GM21447 (cell line): Measurements from ENCODE around the gene PHF2.

Experiments
- ATAC-seq: cut with Tn5 transposase; IDR thresholded peaks from one replicate; pipeline ENCODE4 v1.9.1; 2021; ENCODE audit not compliant: unreplicated experiment

PHF2 gene

DNA sequence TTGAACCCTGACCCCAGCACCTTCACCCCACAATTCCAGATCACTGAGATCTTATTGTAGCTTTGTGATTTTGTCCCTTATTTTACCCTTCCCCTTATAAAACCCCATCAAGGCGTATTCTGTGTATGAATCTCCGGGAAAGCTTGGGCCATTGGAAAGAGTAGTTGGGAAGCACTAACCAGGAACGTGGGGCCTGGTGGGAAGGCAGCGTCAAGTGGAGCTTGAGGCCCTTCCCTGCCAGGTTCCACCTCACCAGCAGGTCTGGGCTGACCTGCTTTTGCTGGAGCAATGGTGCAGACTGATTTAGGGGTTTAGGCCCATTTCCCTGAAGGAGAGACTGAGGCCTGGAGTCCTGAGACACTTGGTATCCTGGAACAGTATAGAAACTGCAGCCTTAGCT, 9.3 kb downstream of the PHF2 start:
- no peak for ATAC-seq

DNA sequence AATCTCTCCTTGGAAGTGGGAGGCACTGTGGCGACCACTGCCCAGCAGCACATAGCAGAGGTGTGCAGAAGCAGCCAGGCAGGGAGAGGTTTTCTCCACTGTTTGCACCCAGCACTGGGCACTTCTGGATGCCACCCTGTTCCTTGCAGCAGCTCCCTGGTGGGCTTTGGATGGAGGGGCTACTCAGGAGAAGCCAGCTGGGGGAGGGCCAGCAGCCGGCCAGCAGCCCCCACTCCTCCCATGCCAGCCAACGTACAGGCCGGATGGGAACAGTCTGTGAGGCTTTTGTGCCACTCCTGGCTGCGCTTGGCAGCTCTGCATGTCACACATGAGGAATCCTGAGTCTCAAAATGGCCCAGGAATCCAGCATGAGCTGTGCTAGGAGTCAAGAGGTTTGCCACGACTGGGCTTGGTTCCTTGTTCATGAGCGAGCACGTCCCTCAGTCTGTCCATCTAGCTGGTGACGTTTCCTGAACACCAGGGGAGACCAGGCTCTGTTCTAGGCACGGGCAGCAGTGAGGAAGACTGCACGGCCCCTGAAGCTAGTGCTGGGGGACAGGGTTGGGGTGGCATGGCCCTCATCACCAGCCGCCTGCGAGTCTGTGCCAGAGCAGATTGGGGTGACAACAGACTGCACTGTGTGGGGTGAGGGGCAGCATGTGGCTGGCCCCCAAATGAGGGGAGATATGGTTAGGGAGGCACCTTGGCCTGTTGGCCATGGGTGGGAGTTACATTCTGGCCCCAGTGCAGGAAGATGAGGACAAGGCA, 10.1 kb downstream of the PHF2 start:
- no peak for ATAC-seq

GRCh38 chr9:93587284-93587650, 10.9 kb downstream of the PHF2 start:
- no peak for ATAC-seq

GRCh38 chr9:93587651-93588347, 11.4 kb downstream of the PHF2 start:
- no peak for ATAC-seq

DNA sequence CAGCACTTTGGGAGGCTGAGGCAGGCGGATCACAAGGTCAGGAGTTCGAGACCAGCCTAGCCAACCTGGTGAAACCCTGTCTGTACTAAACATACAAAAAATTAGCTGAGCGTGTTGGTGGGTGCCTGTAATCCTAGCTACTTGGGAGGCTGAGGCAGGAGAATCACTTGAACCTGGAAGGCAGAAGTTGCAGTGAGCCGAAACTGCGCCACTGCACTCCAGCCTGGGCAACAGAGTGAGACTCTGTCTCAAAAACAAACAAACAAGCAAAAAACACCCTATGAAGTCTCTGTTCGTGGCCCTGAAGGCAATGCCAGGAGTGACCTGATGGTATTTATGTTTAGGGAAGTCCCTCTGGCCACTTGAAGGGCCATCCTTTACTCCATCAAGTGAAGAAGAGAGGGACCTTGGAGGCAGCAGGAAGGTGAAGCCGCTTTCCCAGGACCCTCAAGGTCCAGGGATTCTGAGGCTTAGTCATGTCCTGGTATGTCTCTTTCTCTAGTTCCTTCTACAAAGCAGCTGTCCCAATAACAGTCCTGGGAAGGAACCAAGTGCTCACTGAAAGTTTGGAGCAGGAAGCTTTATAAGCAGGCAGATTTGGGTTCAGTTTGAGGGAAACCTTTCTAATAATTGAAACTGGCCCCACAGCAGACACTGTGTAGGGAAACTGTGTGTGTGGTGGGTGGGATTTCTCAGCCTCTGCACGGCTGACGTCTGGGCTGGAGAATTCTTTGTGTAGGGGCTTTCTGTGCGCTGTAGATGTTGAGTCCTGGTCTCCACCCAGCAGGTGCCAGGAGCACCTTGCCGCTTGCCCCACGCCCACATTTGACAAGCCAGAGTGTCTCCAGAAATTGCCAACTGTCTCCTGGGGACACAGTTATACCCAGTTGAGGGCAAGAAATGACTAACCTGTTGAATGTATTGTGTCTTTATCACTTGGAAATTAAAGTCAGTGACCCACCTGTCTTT, 12.5 kb downstream of the PHF2 start:
- ATAC-seq, result no peak

- ATAC-seq, result no peak
Observed at GRCh38 chr9:93589688-93590087, 13.3 kb downstream of the PHF2 start.

- no peak for ATAC-seq
Observed at GRCh38 chr9:93590609-93591234, 14.3 kb downstream of the PHF2 start.

DNA sequence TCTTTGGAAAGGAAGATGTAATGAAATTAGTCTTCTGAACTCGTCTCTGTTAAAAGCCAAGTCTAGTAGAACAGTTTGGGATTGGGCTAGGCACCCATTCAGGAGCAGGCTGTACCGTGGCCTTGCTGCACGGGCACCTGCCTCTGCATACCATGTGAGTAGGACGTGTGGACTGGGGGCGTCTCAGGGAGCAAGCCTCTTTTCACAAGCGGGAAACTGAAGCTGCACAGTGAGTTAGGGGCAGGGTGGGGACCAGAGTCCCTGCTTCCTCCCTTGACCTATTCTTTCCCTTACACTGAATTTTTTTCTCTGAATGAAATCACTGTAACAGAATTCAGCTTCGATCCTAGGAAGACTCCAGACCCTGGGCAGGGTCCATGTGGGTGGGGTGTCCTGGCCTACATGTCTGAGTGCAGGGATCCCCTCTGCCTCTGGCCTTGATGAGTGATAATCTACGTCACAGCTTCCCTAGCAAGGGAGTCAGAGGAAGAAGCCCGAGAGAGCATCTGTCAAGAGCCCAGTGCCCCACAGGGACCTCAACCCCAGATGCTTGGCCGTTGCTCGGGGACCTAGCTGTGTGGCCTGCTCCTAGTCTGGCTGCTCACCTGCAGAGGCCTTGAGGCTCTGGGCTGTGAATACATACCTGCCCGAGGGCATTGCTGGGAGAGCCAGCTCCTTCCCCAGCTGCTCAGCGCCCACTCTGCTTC, 15.1 kb downstream of the PHF2 start:
- ATAC-seq, result no peak

DNA sequence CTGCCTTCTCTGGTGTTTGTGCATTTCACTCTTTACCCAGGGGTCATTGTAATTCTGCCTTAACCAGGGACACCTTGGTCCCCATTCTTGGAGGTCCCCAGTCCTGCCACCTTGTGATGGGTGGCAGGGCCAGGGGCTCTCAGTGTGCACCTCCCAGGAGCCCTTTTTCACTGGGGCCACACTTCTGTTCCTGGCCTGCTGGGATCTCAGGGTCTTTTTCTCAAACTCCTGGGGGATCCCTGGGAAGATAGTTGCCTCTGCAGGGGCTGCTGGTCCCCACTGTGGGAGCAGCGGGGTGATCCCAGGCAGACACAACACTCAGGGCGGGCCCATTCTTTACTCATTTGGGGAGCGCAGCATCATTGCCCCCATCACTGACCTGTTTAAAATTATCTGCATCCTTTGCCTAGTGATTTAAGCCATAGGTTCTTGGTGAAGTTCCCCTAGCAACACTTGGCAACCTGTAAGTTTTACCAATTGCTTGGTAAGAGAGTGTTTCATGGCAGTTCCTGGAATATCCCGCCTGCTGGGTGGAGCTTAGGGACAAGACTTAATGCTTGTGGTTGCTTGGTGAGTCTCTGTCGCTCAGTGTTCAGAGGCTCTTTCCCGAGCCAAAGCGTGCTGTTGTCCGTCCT, 15.7 kb downstream of the PHF2 start:
- ATAC-seq, result no peak

GRCh38 chr9:93592643-93593021, 16.2 kb downstream of the PHF2 start:
- ATAC-seq, result no peak

GRCh38 chr9:93593144-93593658, 16.8 kb downstream of the PHF2 start:
- ATAC-seq, result no peak

GRCh38 chr9:93594041-93594756, 17.8 kb downstream of the PHF2 start:
- ATAC-seq, result no peak

DNA sequence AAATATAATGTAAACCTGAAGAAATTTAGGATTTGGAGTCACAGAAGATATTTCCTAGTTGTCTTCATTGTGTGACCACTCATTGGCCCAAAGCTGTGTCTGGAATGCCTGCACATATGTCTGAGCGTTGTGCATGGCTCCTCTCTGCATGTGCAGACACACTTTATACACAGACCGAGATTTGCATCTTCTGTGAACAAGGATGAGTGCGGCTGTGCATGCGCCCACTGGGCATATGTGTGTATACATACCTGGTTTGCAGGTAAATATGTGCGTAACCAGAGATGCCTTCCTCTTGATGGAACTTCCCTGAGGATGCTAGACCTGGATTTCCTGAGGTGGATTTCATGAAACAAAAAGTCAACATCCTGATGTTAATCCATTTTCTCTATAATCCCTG, 19.1 kb downstream of the PHF2 start:
- ATAC-seq, result no peak

DNA sequence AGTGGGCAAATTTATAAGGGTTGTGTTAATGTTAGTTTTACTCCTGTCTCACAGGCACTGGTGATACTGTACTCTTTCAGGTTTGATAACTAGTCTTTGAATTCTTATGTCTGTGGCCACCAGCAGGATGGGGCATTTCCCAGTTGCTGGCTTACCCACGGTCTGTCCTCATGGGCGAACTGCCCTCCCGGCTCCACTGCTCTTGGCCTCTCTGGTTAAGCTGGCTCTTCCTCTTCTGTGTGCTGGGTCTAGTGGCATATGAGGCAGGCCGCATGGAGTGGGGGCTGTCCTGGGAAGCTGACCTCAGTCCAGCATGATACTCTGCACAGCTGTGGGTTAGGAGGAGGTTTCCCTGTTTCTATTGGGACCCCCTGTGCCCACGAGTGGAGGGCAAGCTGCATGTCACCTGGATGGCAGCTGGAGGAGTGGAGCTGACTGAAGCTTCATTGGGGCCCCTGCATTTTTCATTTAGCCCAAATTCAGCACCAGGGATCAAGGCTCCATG, 19.5 kb downstream of the PHF2 start:
- ATAC-seq, result no peak

GRCh38 chr9:93596399-93596798, 20.0 kb downstream of the PHF2 start:
- no peak for ATAC-seq

DNA sequence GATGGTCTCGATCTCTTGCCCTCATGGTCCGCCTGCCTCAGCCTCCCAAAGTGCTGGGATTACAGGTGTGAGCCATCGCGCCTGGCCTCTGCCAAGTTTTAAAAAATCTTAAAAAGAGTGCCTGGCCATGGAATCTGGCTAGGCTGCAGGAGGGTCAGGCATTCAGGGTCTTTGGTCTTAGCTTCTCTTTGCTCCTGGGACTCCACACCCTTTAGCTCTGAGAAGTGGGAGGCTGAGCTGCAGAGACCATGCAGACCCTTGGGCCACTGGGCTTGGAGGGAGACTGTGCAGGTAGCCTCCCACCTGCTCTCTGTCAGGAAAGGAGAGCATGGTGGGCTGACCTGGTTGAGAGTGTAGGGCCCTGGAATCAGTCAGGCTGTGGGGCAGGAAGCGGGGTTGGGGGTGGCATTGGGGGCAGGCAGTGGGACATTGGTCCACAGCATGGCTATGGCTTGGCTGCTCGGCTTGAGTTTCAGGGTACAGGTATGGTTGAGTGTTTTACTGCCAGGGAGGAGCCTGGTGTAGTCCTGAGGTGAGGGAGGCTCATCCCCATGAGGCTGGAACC, 20.8 kb downstream of the PHF2 start:
- ATAC-seq, result no peak

GRCh38 chr9:93597871-93598646, 21.7 kb downstream of the PHF2 start:
- no peak for ATAC-seq
